GM21717 (cell line): Measurements from ENCODE around the gene ARPC1A.
"Not testable (repeated sequence)": the region's sequence is repeated elsewhere in the genome, so short reads cannot be mapped to it uniquely, and the experiment has no call there.

ENCODE experiments used
- ATAC-seq: cut with Tn5 transposase; IDR thresholded peaks from one replicate; pipeline ENCODE4 v1.9.1; 2021; ENCODE audit warnings: mild to moderate bottlenecking, moderate library complexity; ENCODE audit not compliant: unreplicated experiment

The ARPC1A gene

DNA sequence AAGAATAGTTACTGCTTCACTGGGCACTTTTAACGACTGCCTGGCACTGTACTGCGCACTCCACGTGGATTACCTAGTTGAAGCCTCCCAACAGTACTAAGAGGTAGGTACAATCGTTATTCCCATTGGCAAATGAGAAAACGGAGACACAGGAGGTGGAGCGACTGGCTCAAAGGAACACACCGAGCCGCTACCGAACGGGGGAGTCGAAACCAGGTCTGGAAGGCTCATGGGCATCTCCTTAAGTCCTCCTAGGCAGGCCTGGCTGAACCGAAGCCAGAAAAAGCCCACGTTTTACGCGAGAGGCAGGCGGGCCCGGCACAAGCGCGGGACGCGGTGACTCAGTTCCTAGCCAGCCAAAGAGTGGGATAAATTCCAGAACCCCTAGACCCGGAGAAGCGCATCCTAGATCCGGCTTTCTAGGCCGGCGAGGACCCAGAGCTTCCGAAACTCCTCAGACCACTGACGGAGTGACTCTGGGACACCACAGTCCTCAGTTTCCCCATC is 82.2 kb downstream of the ARPC1A start:
- no peak for ATAC-seq

DNA sequence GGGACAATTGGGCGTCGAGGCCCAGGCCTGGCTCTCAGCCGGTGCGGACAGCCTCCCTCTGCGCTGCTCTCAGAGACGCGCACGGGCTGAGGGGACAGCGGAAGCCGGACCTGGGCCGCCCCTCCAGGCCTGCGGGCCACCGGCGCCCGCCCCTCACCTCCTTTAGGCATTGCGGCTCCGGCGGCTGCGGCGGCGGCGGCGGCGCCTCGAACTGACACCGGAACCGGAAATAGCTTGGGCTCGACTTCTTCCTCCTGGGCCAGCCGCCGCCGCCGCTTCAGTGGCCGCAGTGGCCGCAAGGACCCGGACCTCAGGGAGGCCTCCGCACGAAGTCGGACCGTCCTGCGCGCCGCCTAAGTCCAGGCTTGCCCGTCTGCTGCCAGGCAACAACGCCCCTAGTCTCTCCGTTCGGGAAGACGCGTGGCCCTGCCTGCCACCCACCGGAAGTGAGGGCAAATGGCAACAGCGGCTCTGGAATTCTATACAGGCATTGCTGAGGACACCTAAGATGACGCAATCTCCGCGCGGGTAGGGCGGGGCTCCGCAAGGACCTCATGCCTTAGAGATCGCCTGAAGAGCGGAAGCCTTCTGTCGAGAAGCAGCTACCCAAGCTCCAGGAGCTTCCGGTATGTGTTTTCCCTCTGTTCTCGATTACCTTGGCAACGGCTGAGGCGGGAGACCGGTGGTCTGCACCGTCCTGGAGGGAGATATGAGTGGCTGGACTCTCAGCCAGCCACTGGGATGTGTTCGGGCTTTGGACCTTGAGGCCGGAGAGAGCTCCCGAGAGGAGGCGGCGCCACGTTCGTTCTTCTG is 82.9 kb downstream of the ARPC1A start, which contains the start of the genes BUD31 and PDAP1:
BUD31 (plus strand) TSS at position 591 of the 813 bp plus-strand sequence. CDS start 2,124 bp downstream, outside the sequence.
PDAP1 (minus strand) TSS at position 219 of the 813 bp plus-strand sequence; CDS start at position 170, 49 bp downstream.
- peak; percentile 83 for ATAC-seq

DNA sequence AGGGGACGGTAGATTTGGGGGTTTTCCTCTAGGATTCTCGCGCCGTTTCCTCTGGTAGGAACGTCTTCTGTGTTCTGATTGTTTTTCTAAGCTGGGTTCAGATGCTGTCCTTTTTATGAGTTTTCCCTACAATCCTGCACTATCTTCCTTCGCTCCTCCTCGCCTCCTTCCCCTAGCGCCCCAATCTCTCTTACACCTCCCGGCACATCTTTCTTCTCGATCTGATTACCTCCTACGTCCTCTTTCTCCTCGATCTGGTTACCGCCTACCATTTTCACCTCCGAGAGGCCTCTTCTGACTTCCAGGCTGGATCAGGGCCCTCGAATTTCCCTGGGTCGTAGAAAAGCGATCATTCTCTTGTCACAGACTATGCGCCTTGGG is 83.5 kb downstream of the ARPC1A start:
- peak; percentile 3 for ATAC-seq

DNA sequence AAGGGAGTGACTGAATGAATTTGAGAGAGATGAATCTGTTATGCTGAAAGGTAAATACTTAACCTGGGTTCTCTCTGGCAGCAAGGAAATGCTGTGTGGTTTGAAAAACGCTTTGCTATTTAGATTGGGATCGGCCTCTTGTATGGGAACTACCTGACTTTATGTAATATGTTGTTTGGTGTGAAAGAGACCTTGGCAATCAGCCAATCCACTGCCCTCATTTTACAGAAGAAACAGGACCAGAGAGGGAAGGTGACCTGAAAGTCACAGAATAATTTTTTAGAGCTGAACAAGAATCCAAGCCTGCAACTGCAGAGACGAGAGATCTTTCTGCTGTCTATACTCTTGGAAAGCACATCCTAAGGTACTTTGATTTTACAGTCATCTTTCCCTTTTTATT is 84.1 kb downstream of the ARPC1A start:
- ATAC-seq: no peak

DNA sequence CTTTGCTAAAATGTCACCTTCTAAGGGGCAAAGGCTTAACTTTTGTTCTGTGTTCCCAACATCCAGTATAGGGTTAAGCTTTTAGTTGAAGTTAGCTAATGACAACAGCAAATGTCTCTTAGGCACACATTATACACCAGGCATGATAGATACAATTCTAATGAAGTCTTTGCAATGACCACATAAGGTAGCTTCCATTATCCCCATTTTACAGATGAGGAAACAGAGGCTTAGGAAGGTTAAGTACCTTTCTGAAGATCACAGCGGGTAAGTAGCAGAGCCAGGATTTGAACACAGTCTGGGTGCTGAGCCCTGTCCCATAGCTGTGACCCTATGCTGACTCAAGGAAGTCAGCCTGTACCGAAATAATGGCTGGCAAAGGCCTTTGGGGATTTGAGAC is 84.9 kb downstream of the ARPC1A start:
- no peak for ATAC-seq

DNA sequence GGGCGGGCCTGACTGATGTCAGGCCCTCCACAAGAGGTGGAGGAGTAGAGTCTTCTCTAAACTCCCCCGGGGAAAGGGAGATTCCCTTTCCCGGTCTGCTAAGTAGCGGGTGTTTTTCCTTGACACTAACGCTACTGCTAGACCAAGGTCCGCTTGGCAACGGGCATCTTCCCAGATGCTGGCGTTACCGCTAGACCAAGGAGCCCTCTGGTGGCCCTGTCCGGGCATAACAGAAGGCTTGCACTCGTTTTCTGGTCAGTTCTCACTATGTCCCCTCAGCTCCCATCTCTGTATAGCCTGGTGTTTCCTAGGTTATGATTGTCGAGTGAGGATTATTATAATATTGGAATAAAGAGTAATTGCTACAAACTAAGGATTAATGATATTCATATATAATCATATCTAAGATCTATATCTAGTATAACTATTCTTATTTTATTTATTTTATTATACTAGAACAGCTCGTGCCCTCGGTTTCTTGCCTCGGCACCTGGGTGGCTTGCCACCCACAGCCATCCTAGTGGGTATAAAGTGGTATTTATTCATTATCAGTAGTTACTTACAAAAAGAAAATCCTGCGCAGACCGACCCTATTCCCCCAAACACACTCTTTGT is 89.9 kb downstream of the ARPC1A start:
- ATAC-seq: not testable (repeated sequence)
